ENCODE results near the gene SYCP1. TPM values are rescaled to one million over a fixed set of nuclear protein-coding genes. Genes with fewer than 3 reads are reported as not detected.

SYCP1 gene
- polyA plus RNA-seq, 3 donors = 0.44 to 0.53 (median 0.50) TPM

DNA sequence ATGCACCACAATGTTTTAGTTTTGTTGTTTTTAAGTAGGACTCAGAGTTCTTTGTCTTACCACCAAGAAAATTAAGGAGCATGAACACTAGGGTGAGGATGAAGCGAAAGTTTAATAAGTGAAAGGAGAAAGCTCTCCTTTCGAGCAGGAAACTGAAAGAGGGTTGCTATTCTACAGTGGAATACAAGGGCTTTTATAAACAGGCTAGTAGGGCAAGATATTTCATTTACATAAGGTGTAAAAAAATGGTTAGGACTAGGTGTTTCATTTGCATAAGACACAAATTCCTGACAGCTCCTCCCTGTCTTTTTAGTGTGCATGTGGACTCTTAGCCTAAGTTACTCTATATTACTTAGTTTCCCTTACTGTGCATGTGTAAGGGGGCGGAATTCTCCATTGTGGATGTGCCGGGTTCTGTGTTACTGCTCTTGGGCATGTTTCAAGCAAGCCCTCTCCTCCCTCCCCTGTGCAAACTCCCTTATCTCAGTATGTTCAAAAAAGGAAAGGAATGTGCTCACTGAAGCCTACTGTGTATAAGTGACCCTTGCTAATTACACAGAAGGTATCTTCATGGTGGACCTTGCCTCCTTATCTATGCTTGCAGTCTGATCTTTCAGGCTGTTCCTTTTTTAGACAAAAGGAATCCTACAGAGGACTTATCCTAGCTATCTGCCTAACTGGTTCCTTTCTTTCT lies 182.3 kb downstream of the SYCP1 start:
- DNase-seq (ENCODE audit: extremely low read depth in 1 of 11, low read depth in 9 of 11, low spot score in 4 of 11) = no peak

DNA sequence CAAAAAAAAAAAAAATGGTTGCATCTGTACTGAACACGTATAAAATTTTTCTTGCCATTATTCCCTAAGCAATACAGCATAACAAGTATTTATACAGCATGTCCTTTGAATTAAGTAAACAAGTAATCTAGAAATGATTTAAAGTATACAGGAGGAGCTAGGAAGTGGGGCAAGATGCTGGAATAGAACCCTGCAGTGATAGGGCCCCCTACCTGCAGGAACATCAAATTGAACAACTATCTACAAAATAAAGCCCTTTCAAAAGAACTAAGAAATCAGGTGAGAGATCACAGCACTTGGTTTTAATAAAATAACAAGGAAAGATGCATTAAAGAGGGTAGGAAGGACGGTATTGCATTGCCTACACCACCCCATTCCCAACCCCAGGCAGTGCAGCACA lies 185.8 kb downstream of the SYCP1 start:
- DNase-seq (ENCODE audit: extremely low read depth in 1 of 11, low read depth in 9 of 11, low spot score in 4 of 11) = no peak

DNA sequence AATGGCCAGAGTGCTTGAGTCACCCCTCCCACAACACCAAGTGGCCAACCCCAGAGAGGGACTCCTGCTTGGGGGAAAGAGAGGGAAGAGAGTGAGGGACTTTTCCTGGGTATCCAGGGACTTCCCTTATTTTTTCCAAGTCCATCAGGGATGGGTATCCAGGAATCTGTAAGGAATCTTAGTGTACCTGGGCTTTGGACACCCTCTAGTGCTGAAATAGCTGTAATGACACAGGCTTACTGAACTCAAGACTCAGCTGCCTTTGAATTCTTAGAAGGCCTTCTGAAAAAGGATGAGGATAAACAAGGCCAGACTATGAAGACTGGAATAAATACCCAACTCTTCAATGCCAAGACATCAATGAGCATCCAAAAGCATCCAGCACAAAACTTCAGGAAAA lies 187.0 kb downstream of the SYCP1 start:
- no peak for DNase-seq (ENCODE audit: extremely low read depth in 1 of 11, low read depth in 9 of 11, low spot score in 4 of 11)

Other genes with a start within 250 kb of the SYCP1 start
- gene DENND2C, start 184.8 kb upstream of the SYCP1 start, polyA plus RNA-seq (ENCODE audit: insufficient read length in 3 of 3) = 1 to 10 TPM; 3.5 to 3.8 (median 3.7) TPM
- gene AMPD1, start 159.3 kb upstream of the SYCP1 start, polyA plus RNA-seq (ENCODE audit: insufficient read length in 3 of 3) = under 1 TPM in 1 of 3 donors, not detected in 2; 0.06 TPM
- 10 to 100 TPM; 60.8 to 80.4 (median 66.6) TPM for gene NRAS, start 138.1 kb upstream of the SYCP1 start, polyA plus RNA-seq (ENCODE audit: insufficient read length in 3 of 3)
- 100 to 1,000 TPM; 422 to 496 (median 450) TPM for gene CSDE1, start 96.9 kb upstream of the SYCP1 start, polyA plus RNA-seq (ENCODE audit: insufficient read length in 3 of 3)
- gene SIKE1, start 74.2 kb upstream of the SYCP1 start, polyA plus RNA-seq (ENCODE audit: insufficient read length in 3 of 3) = 10 to 100 TPM; 53.1 to 64.5 (median 59.9) TPM
- gene TSHB, start 175.0 kb downstream of the SYCP1 start, polyA plus RNA-seq (ENCODE audit: insufficient read length in 3 of 3) = under 1 TPM in 2 of 3 donors, not detected in 1; 0.20 to 0.54 TPM
- gene TSPAN2, start 234.6 kb downstream of the SYCP1 start, polyA plus RNA-seq (ENCODE audit: insufficient read length in 3 of 3) = 10 to 100 TPM; 34.2 to 37.8 (median 34.5) TPM

All from renal cortex interstitium (tissue), 11 donors.